Measurements from ENCODE around the gene SFXN4. TPM values are rescaled to one million over a fixed set of nuclear protein-coding genes. Genes with fewer than 3 reads are reported as not detected.

The SFXN4 gene
- total and polyA plus RNA-seq, 2 of the 4 experiments (the other 2 are of a cell fraction), result 12.0 to 12.5 TPM

DNA sequence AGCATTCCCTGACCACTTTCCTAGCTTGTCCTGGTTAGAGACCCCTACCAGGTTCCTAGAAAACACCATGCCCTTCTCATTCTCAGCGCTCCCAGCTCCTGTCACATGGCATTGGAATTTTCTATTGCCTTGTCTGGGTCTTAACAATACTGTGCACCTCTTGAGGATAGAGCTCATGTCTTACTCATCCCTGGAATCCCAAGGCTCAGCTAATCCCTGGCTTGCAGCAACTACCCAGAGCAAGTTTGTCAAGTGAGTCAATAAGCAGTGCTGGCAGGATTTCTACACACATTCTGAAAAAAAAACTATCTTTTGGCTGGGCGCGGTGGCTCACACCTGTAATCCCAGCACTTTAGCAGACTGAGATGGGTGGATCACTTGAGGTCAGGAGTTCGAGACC is 24.8 kb upstream of the SFXN4 start:
- Histone ChIP-seq H2BK15ac (ENCODE audit: low read depth, low read length) (peak overlapping the region; percentile 37; the same call in 1 of the 3 replicates), H3K14ac (replicated peaks; ENCODE audit: low read depth, low read length) (peak overlapping the region; percentile 54), H3K9me1 (ENCODE audit: insufficient read depth, low read length) (no peaks in the 10 kb centered on the region; the same call in 1 of the 2 replicates), H3K4me2 (ENCODE audit: low read depth, low read length) (peak overlapping the region; percentile 45), H2AFZ (replicated peaks; ENCODE audit: low read length, poor library complexity) (peak overlapping the region; percentile 9), H3K4me1 (ENCODE audit: control insufficient read depth, insufficient read depth, low read length) (0 out of 2 replicates have a peak, but pooled peaks cover 4% of the 10 kb centered on the region), H2BK20ac (ENCODE audit: low read depth, low read length) (peak overlapping the region; percentile 65), H4K5ac (ENCODE audit: low read depth, low read length) (peak overlapping the region; percentile 6), H4K91ac (ENCODE audit: insufficient read depth, low read depth, low read length) (peak overlapping the region; percentile 18), H3K36me3 (ENCODE audit: control insufficient read depth, insufficient read depth, low read length) (no peaks in the 10 kb centered on the region), H4K20me1 (ENCODE audit: insufficient read depth, low read length) (peaks cover 7% of the 10 kb centered on the region; the same call in 1 of the 2 replicates), H2AK5ac (ENCODE audit: low read depth, low read length) (peak overlapping the region; percentile 69), H4K8ac (ENCODE audit: low read depth in 2 of 2, low read length in 2 of 2) (peak overlapping the region in 1 of 2 experiments; percentile 69; a peak in 2 of 4 replicates), H3K4me3 (ENCODE audit: insufficient read depth, low read depth, low read length) (no peak overlapping the region), H3K9ac (ENCODE audit: low read depth, low read length) (no peak overlapping the region), H2AK9ac (replicated peaks; ENCODE audit: low read depth, low read length, poor library complexity) (no peak overlapping the region), H2BK120ac (ENCODE audit: low read depth, low read length) (peak overlapping the region; percentile 48), H3K56ac (ENCODE audit: extremely low read depth, insufficient read depth, low read length) (peak overlapping the region; percentile 35), H3K23ac (ENCODE audit: low read depth, low read length) (peak overlapping the region; percentile 32), H3K9me3 (ENCODE audit: control insufficient read depth, insufficient read depth, low read length) (no peaks in the 10 kb centered on the region), H2BK5ac (ENCODE audit: low read depth, low read length, poor library complexity, severe bottlenecking) (peak overlapping the region; percentile 61), H3K27me3 (ENCODE audit: control insufficient read depth, insufficient read depth, low read length) (no peaks in the 10 kb centered on the region), H3K18ac (ENCODE audit: low read depth, low read length) (peak overlapping the region; percentile 5), H3K27ac (ENCODE audit: insufficient read depth, low read length) (peak overlapping the region; percentile 68), H3K79me1 (ENCODE audit: low read depth in 1 of 2, low read length in 2 of 2) (no peaks in the 10 kb centered on the region), H3K4ac (ENCODE audit: low read depth, low read length) (peak overlapping the region; percentile 50)
- no TSS peak for BruUV-seq (replicated peaks)
- intact Hi-C loops (cut with micrococcal nuclease) (no loop called here), in situ Hi-C loops (cut with MboI; ENCODE audit: low sequenced_read_pairs) (loop anchor here (25.0 kb wide), 2 partner anchors 453 to 672 kb away; partner anchors contain the start of gene MCMBP), dilution Hi-C loops (cut with HindIII; ENCODE audit: low sequenced_read_pairs, unreplicated experiment) (no loop called here)
- TF ChIP-seq MAFK (IDR thresholded peaks at IDR 0.05; ENCODE audit: low read depth, low read length) (peak; percentile 60; the same call in 1 of the 2 replicates), RAD21 (IDR thresholded peaks at IDR 0.05; ENCODE audit: low read length) (no peak), FOS (IDR thresholded peaks at IDR 0.05; ENCODE audit: low read depth, low read length) (peak; percentile 70), SMC3 (IDR thresholded peaks at IDR 0.05; ENCODE audit: low read depth, low read length) (no peak), MXI1 (IDR thresholded peaks at IDR 0.05; ENCODE audit: borderline replicate concordance, low read depth, low read length) (0 out of 2 replicates have a peak, but pooled peaks have one; percentile 29), BHLHE40 (IDR thresholded peaks at IDR 0.05; ENCODE audit: low read depth, low read length) (peak; percentile 44; the same call in 1 of the 2 replicates), RCOR1 (IDR thresholded peaks at IDR 0.05; ENCODE audit: insufficient replicate concordance, low read length) (peak; percentile 64), CEBPB (IDR thresholded peaks at IDR 0.05; ENCODE audit: low read depth, low read length) (peak; percentile 90)
- TF ChIP-seq, protein P1, sequence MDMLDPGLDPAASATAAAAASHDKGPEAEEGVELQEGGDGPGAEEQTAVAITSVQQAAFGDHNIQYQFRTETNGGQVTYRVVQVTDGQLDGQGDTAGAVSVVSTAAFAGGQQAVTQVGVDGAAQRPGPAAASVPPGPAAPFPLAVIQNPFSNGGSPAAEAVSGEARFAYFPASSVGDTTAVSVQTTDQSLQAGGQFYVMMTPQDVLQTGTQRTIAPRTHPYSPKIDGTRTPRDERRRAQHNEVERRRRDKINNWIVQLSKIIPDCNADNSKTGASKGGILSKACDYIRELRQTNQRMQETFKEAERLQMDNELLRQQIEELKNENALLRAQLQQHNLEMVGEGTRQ (IDR thresholded peaks at IDR 0.05; ENCODE audit: low read depth, low read length), result peak; percentile 81
- TF ChIP-seq, protein P2, sequence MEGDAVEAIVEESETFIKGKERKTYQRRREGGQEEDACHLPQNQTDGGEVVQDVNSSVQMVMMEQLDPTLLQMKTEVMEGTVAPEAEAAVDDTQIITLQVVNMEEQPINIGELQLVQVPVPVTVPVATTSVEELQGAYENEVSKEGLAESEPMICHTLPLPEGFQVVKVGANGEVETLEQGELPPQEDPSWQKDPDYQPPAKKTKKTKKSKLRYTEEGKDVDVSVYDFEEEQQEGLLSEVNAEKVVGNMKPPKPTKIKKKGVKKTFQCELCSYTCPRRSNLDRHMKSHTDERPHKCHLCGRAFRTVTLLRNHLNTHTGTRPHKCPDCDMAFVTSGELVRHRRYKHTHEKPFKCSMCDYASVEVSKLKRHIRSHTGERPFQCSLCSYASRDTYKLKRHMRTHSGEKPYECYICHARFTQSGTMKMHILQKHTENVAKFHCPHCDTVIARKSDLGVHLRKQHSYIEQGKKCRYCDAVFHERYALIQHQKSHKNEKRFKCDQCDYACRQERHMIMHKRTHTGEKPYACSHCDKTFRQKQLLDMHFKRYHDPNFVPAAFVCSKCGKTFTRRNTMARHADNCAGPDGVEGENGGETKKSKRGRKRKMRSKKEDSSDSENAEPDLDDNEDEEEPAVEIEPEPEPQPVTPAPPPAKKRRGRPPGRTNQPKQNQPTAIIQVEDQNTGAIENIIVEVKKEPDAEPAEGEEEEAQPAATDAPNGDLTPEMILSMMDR (conservative IDR thresholded peaks at IDR 0.05; ENCODE audit: low read depth, low read length), result no peak
- DNase-seq, result peak; percentile 99
- CTCF ChIA-PET, result interaction anchor here (1.1 to 2.9 kb wide), 2 partner anchors 9 to 53 kb away, joined by 4 to 27 read pairs; no protein-coding TSS in a partner anchor
- POLR2A ChIA-PET (ENCODE audit: unreplicated experiment), result interaction anchor here (0.6 kb wide), 1 partner anchor 52 kb away, joined by 23 read pairs; no protein-coding TSS in a partner anchor
- peak; percentile 96 for ATAC-seq (ENCODE audit: low read depth)
- 32% methylated on average over 3 of the region's 4 CpGs; no CpG with 5 or more reads in 1 of the 2 experiments for WGBS, 2 experiments (ENCODE audit: extremely low coverage in 2 of 2, insufficient read length in 1 of 2)

All from IMR-90 (cell line).